ENCODE data around the gene QSOX1. TPM values are rescaled to one million over a fixed set of nuclear protein-coding genes. Genes with fewer than 3 reads are reported as not detected.

QSOX1 gene
- total and polyA plus RNA-seq, 9 of the 15 experiments (the other 6 are each of a cell fraction or from before 2014, with no cell fraction given): 4.0 to 53.1 (median 15.0) TPM

GRCh38 chr1:180116964-180117763, 37.5 kb upstream of the QSOX1 start (continued):
- TF ChIP-seq THRAP3 (IDR thresholded peaks at IDR 0.05; ENCODE audit: borderline replicate concordance) (no peak), ARID3A (IDR thresholded peaks at IDR 0.05; ENCODE audit: borderline replicate concordance, low read depth, low read length) (no peak), ETS2 (tag; IDR thresholded peaks at IDR 0.05; ENCODE audit: borderline replicate concordance, poor library complexity, severe bottlenecking) (no peak), IRF1 (CRISPR knock-in tag; IDR thresholded peaks at IDR 0.05; ENCODE audit: borderline replicate concordance) (no peak), CBFA2T3 (IDR thresholded peaks at IDR 0.05) (peak; percentile 88), KLF1 (tag; IDR thresholded peaks at IDR 0.05) (no peak), DLX4 (CRISPR knock-in tag; IDR thresholded peaks at IDR 0.05) (no peak), JUND (IDR thresholded peaks at IDR 0.05; ENCODE audit: borderline replicate concordance, low read depth, low read length) (peak; percentile 53), JUND (tag; IDR thresholded peaks at IDR 0.05; ENCODE audit: borderline replicate concordance, low read depth, low read length) (peak; percentile 74; the same call in 2 of the 3 replicates), ZNF212 (CRISPR knock-in tag; IDR thresholded peaks at IDR 0.05) (no peak)

Measured in K562 (cell line).